NCI-H2196 (cell line): ENCODE data around the gene SLC31A2.

Source experiments
- DNase-seq: peaks from one replicate; lab custom pipeline; 2025; ENCODE audit not compliant: unreplicated experiment; lab: John Stamatoyannopoulos, UW

SLC31A2 gene

DNA sequence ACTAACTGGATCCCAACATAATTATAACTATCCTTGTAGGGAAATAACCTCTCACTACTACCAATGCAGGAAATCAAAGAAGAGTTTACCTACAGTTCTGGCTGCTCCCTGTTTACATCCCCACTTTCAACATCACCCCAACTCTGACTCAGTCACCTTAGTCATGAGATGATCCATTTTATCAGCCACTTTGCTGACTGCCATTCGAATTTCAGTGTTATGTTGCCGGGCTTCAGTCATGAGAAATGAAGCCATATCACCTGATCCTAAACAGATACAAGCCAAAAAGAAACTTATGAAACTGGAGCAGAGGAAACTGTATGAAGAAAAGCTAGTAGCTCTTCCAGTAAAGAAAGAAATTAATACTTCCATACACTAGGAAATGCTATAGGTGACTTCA lies 33.7 kb downstream of the SLC31A2 start:
- DNase-seq = no peak

DNA sequence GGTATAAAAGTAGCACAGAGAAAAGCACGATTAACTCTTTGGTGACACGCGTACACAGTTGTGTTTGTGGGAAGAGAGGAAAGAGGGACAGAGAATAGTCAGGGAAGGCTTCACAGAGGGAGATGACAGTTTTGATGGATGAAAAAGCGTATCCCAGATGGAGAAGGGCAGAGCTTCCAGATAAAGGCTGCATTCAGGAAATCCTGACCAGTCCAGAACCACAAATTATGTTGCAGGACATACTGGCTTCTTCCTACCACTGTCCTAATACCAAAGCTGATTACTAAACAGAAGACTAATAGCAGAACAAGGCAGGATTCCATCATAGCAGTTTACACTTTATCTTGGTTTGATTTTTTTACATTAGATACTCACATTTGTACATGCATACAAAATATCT lies 34.5 kb downstream of the SLC31A2 start:
- no peak for DNase-seq

GRCh38 chr9:113186137-113186755 lies 35.4 kb downstream of the SLC31A2 start:
- DNase-seq = no peak

GRCh38 chr9:113187929-113188595 lies 37.3 kb downstream of the SLC31A2 start:
- DNase-seq = no peak

- no peak for DNase-seq
Observed at GRCh38 chr9:113192455-113192854, 41.6 kb downstream of the SLC31A2 start.

DNA sequence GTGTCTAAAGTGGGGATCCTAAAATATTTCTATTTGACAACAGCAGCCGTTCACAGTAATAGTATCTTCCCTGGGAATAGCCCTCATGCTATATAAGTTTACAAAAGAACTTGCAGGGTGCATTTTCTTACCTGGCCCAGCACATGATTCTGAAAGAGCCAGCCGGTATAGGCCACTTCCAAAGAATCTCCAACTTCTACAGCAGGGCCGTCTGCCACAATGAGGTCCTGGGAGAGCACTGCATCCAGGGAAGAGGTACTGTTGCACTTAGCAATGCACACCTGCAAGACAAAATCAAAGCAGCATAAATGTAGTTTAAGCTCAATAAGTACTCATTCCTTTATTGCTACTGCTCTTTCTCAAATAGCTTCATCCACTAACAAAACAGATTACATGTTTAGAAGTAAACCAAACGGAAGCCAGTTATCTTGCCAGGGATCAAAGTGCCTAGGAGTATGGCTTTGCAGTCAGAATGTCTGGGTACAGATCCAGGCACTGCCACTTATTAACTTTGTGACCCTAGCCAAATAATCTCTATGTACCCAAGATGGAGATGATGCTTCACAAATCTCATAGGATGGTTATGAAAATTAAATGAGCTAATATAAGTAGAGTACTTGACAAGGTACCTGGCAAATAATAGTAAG lies 49.0 kb downstream of the SLC31A2 start:
- DNase-seq = no peak

- DNase-seq = no peak
Observed at GRCh38 chr9:113205432-113205831, 54.6 kb downstream of the SLC31A2 start.

DNA sequence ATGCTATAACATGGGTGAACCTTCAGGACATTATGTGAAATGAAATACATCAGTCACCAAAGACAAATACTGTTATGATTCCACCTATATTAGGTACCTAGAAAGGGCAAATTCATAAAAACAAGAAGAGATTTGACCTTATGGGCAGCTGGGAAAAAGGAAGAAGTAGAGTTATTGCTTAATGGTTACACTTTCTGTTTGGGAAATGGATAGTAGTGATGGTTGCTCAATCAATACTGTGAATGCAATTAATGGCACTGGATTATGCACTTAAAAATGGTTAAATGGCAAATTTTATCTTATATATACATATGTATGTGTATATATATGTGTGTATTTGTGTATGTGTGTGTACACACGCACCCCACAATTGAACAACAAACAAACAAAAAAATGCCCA lies 55.1 kb downstream of the SLC31A2 start:
- no peak for DNase-seq

- DNase-seq = no peak
Observed at GRCh38 chr9:113210815-113211214, 60.0 kb downstream of the SLC31A2 start.
